K562 (cell line): ENCODE data around the gene DOLPP1. TPM values are rescaled to one million over a fixed set of nuclear protein-coding genes. Genes with fewer than 3 reads are reported as not detected.

Experiments
- ATAC-seq: fragments of 200-7000 bp; cut with Tn5 transposase; 3 replicates; pipeline ENCODE4 v1.9.1; 2020; ENCODE audit warnings: moderate library complexity
- BruUV-seq: library from RNA; stranded (reverse); fragments of 400-500 nt; replicated peaks from 2 replicates; lab custom pipeline; 2021; lab: Mats Ljungman, UMichigan
- CTCF ChIA-PET: fragments of 300-600 bp; formaldehyde crosslinking; extraction: SDS; loops from one replicate; lab custom pipeline; 2021; ENCODE audit warnings: low intra/inter-chr PET ratio; lab: Yijun Ruan, JAX
- POLR2A ChIA-PET: fragments of 300-600, 350-650 bp; sonication (Branson Sonifier 250); formaldehyde crosslinking; extraction: SDS; loops from one replicate; lab custom pipeline; 2021; ENCODE audit warnings: antibody characterized with exemption, inconsistent platforms; lab: Yijun Ruan, JAX
- DNase-seq, 4 experiments: peaks; one replicate each; pipeline versions ENCODE4 v3.0.0 to v3.0.0-alpha.2; 2011 to 2018; ENCODE audit warnings: low spot score in 3 of 4, mixed read lengths in 3 of 4; ENCODE audit errors: extremely low read depth in 1 of 4
- FAIRE-seq: peaks from 2 replicates; lab custom pipeline; 2011; peaks lifted over from hg19 to GRCh38; lab: Jason Lieb, UNC
- H2AFZ ChIP-seq: 2 replicates; pipeline ENCODE4 v1.6.0; 2011; ENCODE audit warnings: low read depth, low read length, control low read depth, inconsistent platforms
- H3K27ac ChIP-seq: fragments of 200-600 bp; 3 replicates; pipeline ENCODE4 v1.8.0; 2011; ENCODE audit warnings: low read depth, mild to moderate bottlenecking, control low read depth, inconsistent platforms, low read length, moderate library complexity, mixed read lengths; ENCODE audit errors: extremely low read depth
- H3K27me3 ChIP-seq, 2 experiments: fragments of 300-600 bp in 1 of 2; 2 replicates in 1 of 2; 3 replicates in 1 of 2; pipeline versions ENCODE4 v1.6.0 to v1.8.0; 2011; ENCODE audit warnings: inconsistent platforms in 2 of 2, low read length in 2 of 2, mild to moderate bottlenecking in 1 of 2, mixed read lengths in 1 of 2, moderate library complexity in 1 of 2; ENCODE audit not compliant: control insufficient read depth in 2 of 2, insufficient read depth in 2 of 2
- H3K36me3 ChIP-seq: fragments of 300-600 bp; 3 replicates; pipeline ENCODE4 v1.8.0; 2011; ENCODE audit warnings: mild to moderate bottlenecking, low read length, inconsistent platforms; ENCODE audit not compliant: control insufficient read depth, insufficient read depth
- H3K4me1 ChIP-seq, 2 experiments: fragments of 200-600 bp in 1 of 2; replicated peaks in 1 of 2; 2 replicates in 1 of 2; 3 replicates in 1 of 2; pipeline versions ENCODE4 v1.5.1 to v1.8.0; 2011; ENCODE audit warnings: inconsistent platforms in 2 of 2, low read length in 2 of 2, mild to moderate bottlenecking in 1 of 2, mixed read lengths in 1 of 2, moderate library complexity in 1 of 2; ENCODE audit not compliant: control insufficient read depth in 2 of 2, insufficient read depth in 2 of 2
- H3K4me2 ChIP-seq: 2 replicates; pipeline ENCODE4 v1.6.1; 2011; ENCODE audit warnings: low read length, control low read depth, inconsistent platforms, mixed read lengths; ENCODE audit not compliant: insufficient read depth
- H3K4me3 ChIP-seq: fragments of 200-600 bp; sonication (generic), shearing (Covaris generic); 2 replicates; pipeline ENCODE4 v1.5.1; 2016; ENCODE audit warnings: control low read depth, inconsistent platforms
- H3K79me2 ChIP-seq: fragments of 200-600 bp; 3 replicates; pipeline ENCODE4 v1.8.0; 2011; ENCODE audit warnings: low read length, inconsistent platforms; ENCODE audit not compliant: control insufficient read depth, insufficient read depth
- H3K9ac ChIP-seq, 2 experiments: 2 replicates each; pipeline versions ENCODE4 v1.6.0 to v1.6.1; 2011; ENCODE audit warnings: low read depth in 2 of 2, low read length in 2 of 2, control low read depth in 1 of 2, inconsistent platforms in 1 of 2, mild to moderate bottlenecking in 1 of 2, mixed read lengths in 1 of 2; ENCODE audit not compliant: insufficient read depth in 1 of 2
- H3K9me1 ChIP-seq: one replicate; pipeline ENCODE4 v1.6.0; 2011; ENCODE audit warnings: inconsistent platforms, mild to moderate bottlenecking, low read length, moderate library complexity; ENCODE audit not compliant: control insufficient read depth, insufficient read depth
- H3K9me3 ChIP-seq: replicated peaks from 2 replicates; pipeline ENCODE4 v1.5.1; 2011; ENCODE audit warnings: low read depth, low read length, inconsistent platforms; ENCODE audit not compliant: control insufficient read depth, insufficient read depth
- H4K20me1 ChIP-seq: replicated peaks from 2 replicates; pipeline ENCODE4 v1.6.1; 2011; ENCODE audit warnings: low read length, inconsistent platforms, mixed read lengths; ENCODE audit not compliant: control insufficient read depth, insufficient read depth
- NEUROD1 ChIP-seq: fragments of 150-350 bp; IDR thresholded peaks from 2 replicates; pipeline ENCODE4 v1.6.1; 2014; ENCODE audit warnings: borderline replicate concordance, low read length, low read depth; ENCODE audit not compliant: partially characterized antibody
- PHB2 ChIP-seq: fragments of 450-650 bp; IDR thresholded peaks from 2 replicates; pipeline ENCODE4 v1.6.1; 2017; ENCODE audit warnings: low read depth
- POLR2B ChIP-seq: fragments of 450-650 bp; IDR thresholded peaks from 2 replicates; pipeline ENCODE4 v1.6.1; 2018; ENCODE audit warnings: low read depth; ENCODE audit not compliant: partially characterized antibody
- POLR2G ChIP-seq: fragments of 200-400 bp; formaldehyde crosslinking; IDR thresholded peaks from 2 replicates; pipeline ENCODE4 v1.6.1; 2017; ENCODE audit warnings: low read depth, mild to moderate bottlenecking, antibody characterized with exemption, low read length, moderate library complexity
- WGBS: fragments of 100-300 bp; shearing (Covaris generic); methylation state at CpG from one replicate; pipeline ENCODE4 v1.1.6; 2016; ENCODE audit warnings: low coverage, mixed read lengths; ENCODE audit not compliant: insufficient coverage; ENCODE audit errors: missing lambda C conversion rate; 5-methylcytosine and 5-hydroxymethylcytosine counted together
- in situ Hi-C: fragments of 300-500 bp; cut with MboI; formaldehyde crosslinking; loops from 4 replicates; pipeline ENCODE4 v1.15.0; 2018; ENCODE audit warnings: inconsistent platforms, mixed read lengths
- intact Hi-C: fragments of 100-400 bp; cut with micrococcal nuclease; formaldehyde crosslinking; loops from 2 replicates; pipeline ENCODE4 v1.14.2; 2022
- polyA plus RNA-seq, 8 experiments: library from polyadenylated mRNA; depleted of rRNA in 4 of 8; stranded (reverse) in 5 of 8; unstranded in 3 of 8; fragments of >200 nt; fragmentation: Nextera tagmentation in 2 of 8; fragmentation: Illumina TruSeq in 1 of 8; extraction: Ambion mirVana in 2 of 8; extraction: Trizol in 1 of 8; gene quantifications; 2 replicates each; pipeline versions ENCODE4 v1.2.1 to v1.2.3, GENCODE V29; 2011 to 2014; ENCODE audit warnings: inconsistent platforms in 1 of 8, missing spikeins in 1 of 8
- total RNA-seq, 7 experiments: library from RNA; depleted of rRNA in 6 of 7; stranded (reverse); fragments of >200 nt in 6 of 7; fragmentation: Illumina TruSeq in 2 of 7; extraction: Trizol in 2 of 7; gene quantifications; 2 replicates each; pipeline versions ENCODE4 v1.2.1 to v1.2.3, GENCODE V29; 2011 to 2021; ENCODE audit warnings: low replicate concordance in 1 of 7

Gene DOLPP1
- total and polyA plus RNA-seq, 9 of the 15 experiments (the other 6 are each of a cell fraction or from before 2014, with no cell fraction given) = 3.0 to 39.8 (median 30.5) TPM

DNA sequence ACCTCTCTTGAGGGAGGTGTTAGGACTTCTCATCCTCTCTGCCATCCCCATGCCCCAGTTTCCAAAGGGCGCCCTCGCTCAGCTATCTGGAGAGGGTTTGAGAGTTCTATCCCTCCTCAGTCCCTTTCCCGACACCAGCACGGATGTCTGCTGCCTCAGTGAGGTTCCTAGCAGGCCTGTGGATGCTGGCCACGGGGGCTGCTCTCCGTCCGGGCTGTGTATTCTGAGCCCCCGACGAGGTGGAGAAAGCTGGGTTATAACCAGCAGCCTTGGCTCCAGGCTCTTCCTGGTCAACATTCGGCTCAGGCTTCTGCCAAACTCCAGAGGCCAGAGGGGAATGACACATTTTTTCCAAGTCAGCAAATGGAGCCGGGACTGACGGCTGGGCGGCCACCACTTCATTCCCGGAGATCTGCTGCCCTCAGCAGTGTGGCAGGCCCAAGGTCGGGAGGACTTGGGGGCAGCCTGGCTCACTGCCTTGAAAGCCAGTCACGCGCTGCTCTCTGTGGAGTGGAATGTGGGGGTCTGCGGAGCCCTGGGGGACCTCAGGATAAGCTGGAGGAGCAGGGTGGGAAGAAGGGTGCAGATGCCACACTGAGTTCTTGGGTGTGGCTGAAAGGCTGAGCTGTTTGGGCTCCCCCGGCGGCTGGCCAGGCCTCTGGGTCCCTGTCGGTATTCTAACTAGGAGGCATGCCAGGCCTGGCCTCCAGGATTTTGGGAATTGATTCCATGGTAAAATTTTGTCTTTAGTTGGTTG, 57.7 kb downstream of the DOLPP1 start:
- no peak for FAIRE-seq
- peak overlapping the region in 1 of 2 experiments; percentile 39; a peak in 1 of 4 replicates for H3K9ac ChIP-seq

More for the DNA sequence above, 57.7 kb downstream of the DOLPP1 start:
- in situ Hi-C loops (no loop called here), intact Hi-C loops (loop anchor here (1.0 to 10.0 kb wide), 3 partner anchors 472 to 646 kb away; no protein-coding TSS in a partner anchor)
- ChIA-PET POLR2A (interaction anchor here (0.6 to 2.5 kb wide), 10 partner anchors 12 to 497 kb away, joined by 3 to 18 read pairs (median 5); partner anchors contain the start of gene NTMT1), CTCF (interaction anchor here (0.6 to 4.5 kb wide), 4 partner anchors 36 to 479 kb away, joined by 3 to 53 read pairs (median 6); partner anchors contain the start of gene PKN3)
- TF ChIP-seq POLR2B (peak; percentile 27), NEUROD1 (peak; percentile 6), POLR2G (peak; percentile 11; the same call in 1 of the 2 replicates), PHB2 (no peak)
- Histone ChIP-seq H3K4me2 (no peak overlapping the region), H3K27ac (no peak overlapping the region; the same call in 2 of the 3 replicates), H3K79me2 (peaks cover 17% of the 10 kb centered on the region), H3K4me1 (peaks cover 30 to 47% of the 10 kb centered on the region in 2 experiments), H4K20me1 (no peaks in the 10 kb centered on the region), H2AFZ (no peak overlapping the region), H3K27me3 (no peaks in the 10 kb centered on the region), H3K36me3 (peaks cover 67% of the 10 kb centered on the region), H3K9me3 (no peaks in the 10 kb centered on the region), H3K9me1 (no peaks in the 10 kb centered on the region), H3K4me3 (no peak overlapping the region)
- BruUV-seq = no TSS peak
- WGBS = 54% methylated on average over 21 of the region's 21 CpGs
- DNase-seq = no peak
- ATAC-seq = peak; percentile 10
